MM.1S (cell line): ENCODE results near the gene ACTN4.

ENCODE experiments used
- DNase-seq: peaks from one replicate; pipeline ENCODE4 v3.0.0-alpha.2; 2015
- H2AFZ ChIP-seq: fragments of 300-600 bp; sonication (generic); 2 replicates; pipeline ENCODE4 v1.6.0; 2016; ENCODE audit warnings: antibody characterized with exemption, low read length
- H3F3A ChIP-seq: fragments of 300-600 bp; sonication (generic); 2 replicates; pipeline ENCODE4 v1.6.1; 2016; ENCODE audit warnings: mild to moderate bottlenecking, antibody characterized with exemption, low read length, moderate library complexity, mixed read lengths; ENCODE audit not compliant: insufficient read depth
- H3K27ac ChIP-seq: fragments of 300-600 bp; sonication (generic); 2 replicates; pipeline ENCODE4 v1.5.1; 2016; ENCODE audit warnings: mild to moderate bottlenecking, low read length
- H3K27me3 ChIP-seq: fragments of 300-600 bp; sonication (generic); replicated peaks from 2 replicates; pipeline ENCODE4 v1.6.0; 2016; ENCODE audit warnings: low read length; ENCODE audit not compliant: insufficient read depth
- H3K36me3 ChIP-seq: fragments of 300-600 bp; sonication (generic); replicated peaks from 2 replicates; pipeline ENCODE4 v1.6.1; 2016; ENCODE audit warnings: mild to moderate bottlenecking, low read length, mixed read lengths; ENCODE audit not compliant: insufficient read depth
- H3K4me1 ChIP-seq: fragments of 300-600 bp; sonication (generic); 2 replicates; pipeline ENCODE4 v1.6.1; 2016; ENCODE audit warnings: low read length, mixed read lengths
- H3K4me2 ChIP-seq: fragments of 300-600 bp; sonication (generic); 2 replicates; pipeline ENCODE4 v1.6.0; 2016; ENCODE audit warnings: low read depth, low read length
- H3K4me3 ChIP-seq: fragments of 300-600 bp; sonication (generic); 2 replicates; pipeline ENCODE4 v1.5.1; 2016; ENCODE audit warnings: low read length, mixed read lengths
- H3K79me2 ChIP-seq: fragments of 300-600 bp; sonication (generic); 2 replicates; pipeline ENCODE4 v1.6.1; 2016; ENCODE audit warnings: mixed run types, low read length, mixed read lengths
- H3K9ac ChIP-seq: fragments of 300-600 bp; sonication (generic); 2 replicates; pipeline ENCODE4 v1.6.1; 2016; ENCODE audit warnings: low read length, mixed read lengths
- H3K9me2 ChIP-seq: fragments of 300-600 bp; sonication (generic); replicated peaks from 2 replicates; pipeline ENCODE4 v1.6.1; 2016; ENCODE audit warnings: mild to moderate bottlenecking, low read length, mixed read lengths; ENCODE audit not compliant: insufficient read depth
- H3K9me3 ChIP-seq: fragments of 300-600 bp; sonication (generic); replicated peaks from 2 replicates; pipeline ENCODE4 v1.6.1; 2016; ENCODE audit warnings: mild to moderate bottlenecking, low read length, mixed read lengths; ENCODE audit not compliant: insufficient read depth
- H4K20me1 ChIP-seq: fragments of 300-600 bp; sonication (generic); 2 replicates; pipeline ENCODE4 v1.6.1; 2016; ENCODE audit warnings: mild to moderate bottlenecking, low read length, moderate library complexity, mixed read lengths; ENCODE audit not compliant: insufficient read depth
- CTCF ChIP-seq: fragments of 300-600 bp; sonication (generic); IDR thresholded peaks from 2 replicates; pipeline ENCODE4 v1.5.1; 2016; ENCODE audit warnings: antibody characterized with exemption, low read length, mixed read lengths
- EZH2 ChIP-seq: fragments of 300-600 bp; sonication (generic); optimal IDR thresholded peaks from 2 replicates; pipeline ENCODE3; 2017; ENCODE audit warnings: low read depth, mild to moderate bottlenecking, antibody characterized with exemption, low read length, mixed read lengths
- EZH2phosphoT487 ChIP-seq: fragments of 300-600 bp; sonication (generic); IDR thresholded peaks from 2 replicates; pipeline ENCODE4 v1.6.1; 2018; ENCODE audit warnings: antibody characterized with exemption, low read length

ACTN4 gene

GRCh38 chr19:38700350-38700901 lies 53.0 kb downstream of the ACTN4 start:
- TF ChIP-seq CTCF = no peak
- TF ChIP-seq EZH2phosphoT487 = no peak
- no peak for TF ChIP-seq EZH2
- no peak overlapping the region for H3K4me3 ChIP-seq
- no peaks in the 10 kb centered on the region for H4K20me1 ChIP-seq
- H3K27me3 ChIP-seq = no peaks in the 10 kb centered on the region
- peaks cover 51% of the 10 kb centered on the region for H3K79me2 ChIP-seq
- no peaks in the 10 kb centered on the region; the same call in 1 of the 2 replicates for H3K36me3 ChIP-seq
- no peak overlapping the region for H2AFZ ChIP-seq
- H3K9me3 ChIP-seq = no peaks in the 10 kb centered on the region
- H3K9me2 ChIP-seq = no peaks in the 10 kb centered on the region
- no peak overlapping the region for H3K4me2 ChIP-seq
- H3F3A ChIP-seq = no peaks in the 10 kb centered on the region
- H3K9ac ChIP-seq = no peak overlapping the region
- H3K4me1 ChIP-seq = peaks cover 4% of the 10 kb centered on the region
- no peak overlapping the region for H3K27ac ChIP-seq
- DNase-seq = no peak

- Histone ChIP-seq H3K4me1 (no peaks in the 10 kb centered on the region), H3K36me3 (no peaks in the 10 kb centered on the region; the same call in 1 of the 2 replicates), H3K4me2 (no peak overlapping the region), H3F3A (no peaks in the 10 kb centered on the region), H3K27me3 (no peaks in the 10 kb centered on the region), H3K9ac (no peak overlapping the region), H3K9me3 (no peaks in the 10 kb centered on the region), H3K79me2 (peaks cover 46% of the 10 kb centered on the region), H2AFZ (no peak overlapping the region), H3K27ac (no peak overlapping the region), H3K4me3 (no peak overlapping the region), H3K9me2 (no peaks in the 10 kb centered on the region), H4K20me1 (no peaks in the 10 kb centered on the region)
- DNase-seq = no peak
- TF ChIP-seq CTCF (no peak), EZH2phosphoT487 (no peak), EZH2 (no peak)
Observed at GRCh38 chr19:38700902-38701454, 53.5 kb downstream of the ACTN4 start.

GRCh38 chr19:38701455-38702063 lies 54.1 kb downstream of the ACTN4 start:
- H4K20me1 ChIP-seq = no peaks in the 10 kb centered on the region
- H2AFZ ChIP-seq = no peak overlapping the region
- no peaks in the 10 kb centered on the region; the same call in 1 of the 2 replicates for H3K36me3 ChIP-seq
- no peaks in the 10 kb centered on the region for H3K9me2 ChIP-seq
- TF ChIP-seq EZH2 (no peak), EZH2phosphoT487 (no peak), CTCF (no peak)
- H3F3A ChIP-seq = no peaks in the 10 kb centered on the region
- H3K79me2 ChIP-seq = peaks cover 40% of the 10 kb centered on the region
- H3K4me3 ChIP-seq = no peak overlapping the region
- H3K9me3 ChIP-seq = no peaks in the 10 kb centered on the region
- no peaks in the 10 kb centered on the region for H3K4me1 ChIP-seq
- H3K9ac ChIP-seq = no peak overlapping the region
- no peak overlapping the region for H3K27ac ChIP-seq
- DNase-seq = no peak
- H3K4me2 ChIP-seq = no peak overlapping the region
- no peaks in the 10 kb centered on the region for H3K27me3 ChIP-seq
